BE2C (cell line): Measurements from ENCODE around the gene TNIP3.

Experiments
- DNase-seq: peaks from one replicate; pipeline ENCODE4 v3.0.0-alpha.2; 2020
- H3K27me3 ChIP-seq: fragments of 250-450 bp; sonication (Bioruptor Pico); 2 replicates; pipeline ENCODE4 v1.5.1; 2020; ENCODE audit warnings: mild to moderate bottlenecking
- H3K36me3 ChIP-seq: fragments of 250-450 bp; sonication (Bioruptor Pico); 2 replicates; pipeline ENCODE4 v1.5.1; 2020; ENCODE audit warnings: mild to moderate bottlenecking
- H3K4me1 ChIP-seq: fragments of 250-450 bp; sonication (Bioruptor Pico); 2 replicates; pipeline ENCODE4 v1.5.1; 2020
- H3K4me3 ChIP-seq: 2 replicates; pipeline ENCODE4 v1.5.1; 2011; ENCODE audit warnings: low read depth, low read length
- H3K9me3 ChIP-seq: fragments of 250-450 bp; sonication (Bioruptor Pico); 2 replicates; pipeline ENCODE4 v1.5.1; 2020
- CTCF ChIP-seq: IDR thresholded peaks from 2 replicates; pipeline ENCODE4 v1.5.1; 2012; ENCODE audit warnings: mild to moderate bottlenecking, low read depth, low read length

The TNIP3 gene

DNA sequence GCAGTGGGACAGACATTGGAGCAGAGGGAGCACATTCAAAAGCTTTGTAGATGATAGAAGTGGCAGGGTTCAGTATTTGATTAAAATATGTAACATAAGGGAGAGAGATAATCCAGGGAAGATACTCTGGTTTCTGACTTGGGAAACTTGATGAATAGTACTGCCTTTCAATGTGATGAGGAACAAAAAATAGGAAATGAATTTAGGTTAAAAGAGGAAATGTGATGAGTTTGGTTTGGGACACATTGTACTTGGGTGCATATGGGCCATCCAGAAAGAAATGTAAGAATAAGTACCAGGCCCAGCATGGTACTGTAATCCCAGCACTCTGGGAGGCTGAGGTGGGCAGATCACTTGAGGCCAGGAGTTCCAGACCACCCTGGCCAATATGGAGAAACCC lies 70.9 kb downstream of the TNIP3 start:
- TF ChIP-seq CTCF: no peak
- Histone ChIP-seq H3K9me3 (no peaks in the 10 kb centered on the region), H3K4me3 (no peak overlapping the region), H3K36me3 (no peaks in the 10 kb centered on the region), H3K27me3 (0 out of 2 replicates have a peak, but pooled peaks cover 2% of the 10 kb centered on the region), H3K4me1 (no peaks in the 10 kb centered on the region)
- DNase-seq: no peak

DNA sequence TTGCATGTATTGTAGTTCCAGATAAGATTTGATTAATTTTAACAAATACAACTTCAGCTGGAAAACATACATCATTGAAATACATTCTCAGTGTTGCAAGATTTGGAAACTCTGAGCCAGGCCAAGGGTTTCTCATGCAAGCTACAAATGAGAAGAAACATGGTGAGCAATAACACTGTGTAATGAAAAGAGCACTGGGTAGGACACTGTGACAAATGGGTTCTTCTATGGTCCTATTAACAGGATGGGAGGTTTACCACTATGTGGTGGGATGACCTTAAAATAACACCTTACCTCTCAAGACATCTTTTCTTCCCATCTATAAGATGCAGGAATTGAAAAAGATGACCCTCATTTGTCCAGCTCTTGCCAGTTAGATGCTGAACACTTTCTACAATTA lies 72.2 kb downstream of the TNIP3 start:
- Histone ChIP-seq H3K4me1 (no peaks in the 10 kb centered on the region), H3K27me3 (0 out of 2 replicates have a peak, but pooled peaks cover 2% of the 10 kb centered on the region)

GRCh38 chr4:121088867-121089266 lies 75.3 kb downstream of the TNIP3 start:
- H3K4me1 ChIP-seq: no peaks in the 10 kb centered on the region

More for the DNA sequence above, 72.2 kb downstream of the TNIP3 start:
- Histone ChIP-seq H3K36me3 (no peaks in the 10 kb centered on the region), H3K4me3 (no peak overlapping the region), H3K9me3 (no peaks in the 10 kb centered on the region)
- TF ChIP-seq CTCF: no peak
- DNase-seq: no peak

More at GRCh38 chr4:121088867-121089266, 75.3 kb downstream of the TNIP3 start:
- no peak for TF ChIP-seq CTCF
- Histone ChIP-seq H3K36me3 (no peaks in the 10 kb centered on the region), H3K27me3 (0 out of 2 replicates have a peak, but pooled peaks cover 2% of the 10 kb centered on the region), H3K4me3 (no peak overlapping the region), H3K9me3 (no peaks in the 10 kb centered on the region)
- no peak for DNase-seq
